Measurements from ENCODE around the gene REEP2. TPM values are rescaled to one million over a fixed set of nuclear protein-coding genes. Genes with fewer than 3 reads are reported as not detected.

REEP2 gene
- total and polyA plus RNA-seq, 4 donors: 0.08 to 0.28 (median 0.12) TPM; not detected in 1

DNA sequence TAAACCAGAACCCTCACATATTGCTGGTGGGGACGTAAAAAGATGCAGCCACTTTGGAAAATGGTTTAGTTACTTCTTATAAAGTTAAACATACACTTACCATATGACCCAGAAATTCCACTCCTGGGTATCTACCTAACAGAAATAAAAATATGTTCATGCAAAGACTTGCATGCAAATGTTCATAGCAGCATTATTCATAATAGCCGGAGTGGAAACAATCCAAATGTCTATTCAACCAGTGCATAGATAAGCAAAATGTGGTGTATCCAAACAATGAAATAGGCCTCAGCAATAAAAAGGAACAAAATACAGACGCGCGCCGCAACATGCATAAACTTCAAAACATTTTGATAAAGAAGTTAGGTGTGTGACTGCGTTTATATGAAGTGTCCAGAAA, 38.1 kb downstream of the REEP2 start:
- no peaks in the 10 kb centered on the region for H3K27me3 ChIP-seq (ENCODE audit: control insufficient read depth in 4 of 4, insufficient read depth in 4 of 4, low read length in 3 of 4)
- TF ChIP-seq RXRA (IDR thresholded peaks at IDR 0.05): no peak
- TF ChIP-seq FOXA1 (IDR thresholded peaks at IDR 0.05): no peak
- TF ChIP-seq RAD21 (IDR thresholded peaks at IDR 0.05): no peak
- TF ChIP-seq, protein P1, sequence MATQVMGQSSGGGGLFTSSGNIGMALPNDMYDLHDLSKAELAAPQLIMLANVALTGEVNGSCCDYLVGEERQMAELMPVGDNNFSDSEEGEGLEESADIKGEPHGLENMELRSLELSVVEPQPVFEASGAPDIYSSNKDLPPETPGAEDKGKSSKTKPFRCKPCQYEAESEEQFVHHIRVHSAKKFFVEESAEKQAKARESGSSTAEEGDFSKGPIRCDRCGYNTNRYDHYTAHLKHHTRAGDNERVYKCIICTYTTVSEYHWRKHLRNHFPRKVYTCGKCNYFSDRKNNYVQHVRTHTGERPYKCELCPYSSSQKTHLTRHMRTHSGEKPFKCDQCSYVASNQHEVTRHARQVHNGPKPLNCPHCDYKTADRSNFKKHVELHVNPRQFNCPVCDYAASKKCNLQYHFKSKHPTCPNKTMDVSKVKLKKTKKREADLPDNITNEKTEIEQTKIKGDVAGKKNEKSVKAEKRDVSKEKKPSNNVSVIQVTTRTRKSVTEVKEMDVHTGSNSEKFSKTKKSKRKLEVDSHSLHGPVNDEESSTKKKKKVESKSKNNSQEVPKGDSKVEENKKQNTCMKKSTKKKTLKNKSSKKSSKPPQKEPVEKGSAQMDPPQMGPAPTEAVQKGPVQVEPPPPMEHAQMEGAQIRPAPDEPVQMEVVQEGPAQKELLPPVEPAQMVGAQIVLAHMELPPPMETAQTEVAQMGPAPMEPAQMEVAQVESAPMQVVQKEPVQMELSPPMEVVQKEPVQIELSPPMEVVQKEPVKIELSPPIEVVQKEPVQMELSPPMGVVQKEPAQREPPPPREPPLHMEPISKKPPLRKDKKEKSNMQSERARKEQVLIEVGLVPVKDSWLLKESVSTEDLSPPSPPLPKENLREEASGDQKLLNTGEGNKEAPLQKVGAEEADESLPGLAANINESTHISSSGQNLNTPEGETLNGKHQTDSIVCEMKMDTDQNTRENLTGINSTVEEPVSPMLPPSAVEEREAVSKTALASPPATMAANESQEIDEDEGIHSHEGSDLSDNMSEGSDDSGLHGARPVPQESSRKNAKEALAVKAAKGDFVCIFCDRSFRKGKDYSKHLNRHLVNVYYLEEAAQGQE (IDR thresholded peaks at IDR 0.05): no peak
- no peak for TF ChIP-seq ZBTB33 (IDR thresholded peaks at IDR 0.05)
- TF ChIP-seq YY1 (IDR thresholded peaks at IDR 0.05): no peak
- no peak for TF ChIP-seq FOXA2 (IDR thresholded peaks at IDR 0.05)
- TF ChIP-seq HNF4A (conservative IDR thresholded peaks at IDR 0.05): no peak
- TF ChIP-seq NR2F2 (IDR thresholded peaks at IDR 0.05): no peak
- DNase-seq (ENCODE audit: low spot score): no peak
- 90% methylated on average over 7 of the region's 7 CpGs for WGBS
- no peaks in the 10 kb centered on the region for H3K36me3 ChIP-seq (ENCODE audit: control insufficient read depth in 4 of 4, insufficient read depth in 3 of 4, low read depth in 1 of 4, low read length in 3 of 4)
- H3K4me1 ChIP-seq (ENCODE audit: control insufficient read depth in 4 of 4, insufficient read depth in 4 of 4, low read length in 3 of 4): peaks cover 0 to 2% (median 0%) of the 10 kb centered on the region in 4 donors
- no peak overlapping the region for H3K27ac ChIP-seq (ENCODE audit: low read depth in 1 of 2, low read length in 2 of 2)
- H3K9me3 ChIP-seq (ENCODE audit: control insufficient read depth in 4 of 4, low read length in 3 of 4): no peaks in the 10 kb centered on the region
- no peak overlapping the region for H3K9ac ChIP-seq (ENCODE audit: low read depth in 1 of 2, low read length in 2 of 2)
- no peak overlapping the region for H3K4me3 ChIP-seq (ENCODE audit: low read depth in 1 of 3, low read length in 3 of 3)

- 64% methylated on average over 4 of the region's 4 CpGs for WGBS
- H3K9ac ChIP-seq (ENCODE audit: low read depth in 1 of 2, low read length in 2 of 2): no peak overlapping the region
- DNase-seq (ENCODE audit: low spot score): no peak
- H3K27ac ChIP-seq (ENCODE audit: low read depth in 1 of 2, low read length in 2 of 2): no peak overlapping the region
- no peaks in the 10 kb centered on the region for H3K27me3 ChIP-seq (ENCODE audit: control insufficient read depth in 4 of 4, insufficient read depth in 4 of 4, low read length in 3 of 4)
- no peak overlapping the region for H3K4me3 ChIP-seq (ENCODE audit: low read depth in 1 of 3, low read length in 3 of 3)
- no peaks in the 10 kb centered on the region for H3K36me3 ChIP-seq (ENCODE audit: control insufficient read depth in 4 of 4, insufficient read depth in 3 of 4, low read depth in 1 of 4, low read length in 3 of 4)
- no peaks in the 10 kb centered on the region for H3K9me3 ChIP-seq (ENCODE audit: control insufficient read depth in 4 of 4, low read length in 3 of 4)
- TF ChIP-seq ZBTB33 (IDR thresholded peaks at IDR 0.05): no peak
- no peak for TF ChIP-seq FOXA1 (IDR thresholded peaks at IDR 0.05)
- no peak for TF ChIP-seq HNF4A (conservative IDR thresholded peaks at IDR 0.05)
- TF ChIP-seq HNF4G (IDR thresholded peaks at IDR 0.05): no peak
- no peak for TF ChIP-seq GABPA (IDR thresholded peaks at IDR 0.05 in 1 of 2, conservative IDR thresholded peaks at IDR 0.05 in 1 of 2)
- no peak for TF ChIP-seq RAD21 (IDR thresholded peaks at IDR 0.05)
- no peak for TF ChIP-seq FOXA2 (IDR thresholded peaks at IDR 0.05)
- TF ChIP-seq JUND (IDR thresholded peaks at IDR 0.05): no peak
- no peak for TF ChIP-seq NR2F2 (IDR thresholded peaks at IDR 0.05)
- no peak for TF ChIP-seq SP1 (IDR thresholded peaks at IDR 0.05)
- no peak for TF ChIP-seq RXRA (IDR thresholded peaks at IDR 0.05)
- TF ChIP-seq YY1 (IDR thresholded peaks at IDR 0.05): no peak
- TF ChIP-seq, protein P2, sequence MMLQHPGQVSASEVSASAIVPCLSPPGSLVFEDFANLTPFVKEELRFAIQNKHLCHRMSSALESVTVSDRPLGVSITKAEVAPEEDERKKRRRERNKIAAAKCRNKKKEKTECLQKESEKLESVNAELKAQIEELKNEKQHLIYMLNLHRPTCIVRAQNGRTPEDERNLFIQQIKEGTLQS (IDR thresholded peaks at IDR 0.05): no peak
- H3K4me1 ChIP-seq (ENCODE audit: control insufficient read depth in 4 of 4, insufficient read depth in 4 of 4, low read length in 3 of 4): no peaks in the 10 kb centered on the region
Observed at GRCh38 chr5:138482638-138483037, 43.8 kb downstream of the REEP2 start.

Data from liver (tissue), 9 donors.